HUDEP-2 (cell line): ENCODE measurements around the gene NAA15.
"Not testable (repeated sequence)": the region's sequence is repeated elsewhere in the genome, so short reads cannot be mapped to it uniquely, and the experiment has no call there.

ENCODE experiments used
- DNase-seq, 76 experiments: peaks; one replicate each; lab custom pipeline; 2025; ENCODE audit not compliant: unreplicated experiment in 76 of 76; lab: John Stamatoyannopoulos, UW

The NAA15 gene

DNA sequence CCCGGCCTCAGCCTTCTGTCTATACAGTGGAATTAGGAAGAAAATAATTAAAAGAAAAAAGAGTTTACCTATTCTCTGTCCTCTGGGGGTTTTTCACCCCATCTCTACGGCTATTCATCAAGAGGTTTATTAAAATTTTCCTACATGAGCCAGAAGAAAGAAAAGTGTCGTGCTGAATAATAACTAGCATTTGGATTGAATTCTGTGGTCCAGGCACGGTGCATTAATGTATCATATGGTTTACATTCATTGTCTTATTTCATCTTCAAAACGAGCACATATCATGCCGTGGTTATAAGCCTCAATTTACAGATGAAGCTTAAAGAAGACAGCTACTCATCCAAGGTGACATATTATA is 5.4 kb upstream of the NAA15 start:
- DNase-seq, result no peak

DNA sequence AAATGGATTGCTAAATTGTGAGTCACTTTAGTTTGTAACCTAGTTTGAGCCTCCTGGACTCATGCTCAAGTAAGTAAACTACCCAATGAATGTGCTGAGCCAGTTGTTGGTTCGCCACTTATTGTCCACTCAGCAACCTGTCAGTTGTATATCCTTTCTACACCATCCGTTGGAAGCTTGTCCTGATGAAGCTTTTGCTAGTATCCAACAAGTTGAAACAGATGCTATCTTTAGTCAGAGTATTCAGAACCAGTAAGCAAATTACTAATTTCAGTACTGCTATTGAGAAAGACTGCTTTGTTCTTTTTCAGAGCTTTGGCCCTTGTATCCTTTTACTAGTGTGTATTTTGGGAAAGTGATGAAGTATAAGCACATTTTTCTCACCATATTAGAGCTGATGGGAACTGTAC is 4.3 kb upstream of the NAA15 start:
- DNase-seq, result no peak

DNA sequence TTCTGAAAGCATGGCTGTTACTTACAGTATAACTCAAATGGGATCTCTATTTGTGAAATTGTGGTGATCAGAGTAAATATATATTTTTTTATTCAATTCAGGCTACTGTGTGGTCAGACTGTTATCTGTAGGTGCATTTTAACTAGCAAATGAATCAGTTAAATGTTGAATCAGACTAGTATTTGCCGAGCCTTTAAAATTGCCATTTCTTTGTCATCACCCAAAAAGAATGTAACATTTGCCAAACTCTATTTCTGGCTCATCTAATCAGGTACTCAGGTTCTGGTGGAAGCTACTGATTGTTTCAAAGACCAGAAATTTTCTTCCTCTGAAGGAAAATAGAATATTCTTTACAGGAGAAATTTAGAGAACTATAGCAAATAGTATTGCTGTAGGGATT is 1.8 kb upstream of the NAA15 start:
- DNase-seq, result no peak

DNA sequence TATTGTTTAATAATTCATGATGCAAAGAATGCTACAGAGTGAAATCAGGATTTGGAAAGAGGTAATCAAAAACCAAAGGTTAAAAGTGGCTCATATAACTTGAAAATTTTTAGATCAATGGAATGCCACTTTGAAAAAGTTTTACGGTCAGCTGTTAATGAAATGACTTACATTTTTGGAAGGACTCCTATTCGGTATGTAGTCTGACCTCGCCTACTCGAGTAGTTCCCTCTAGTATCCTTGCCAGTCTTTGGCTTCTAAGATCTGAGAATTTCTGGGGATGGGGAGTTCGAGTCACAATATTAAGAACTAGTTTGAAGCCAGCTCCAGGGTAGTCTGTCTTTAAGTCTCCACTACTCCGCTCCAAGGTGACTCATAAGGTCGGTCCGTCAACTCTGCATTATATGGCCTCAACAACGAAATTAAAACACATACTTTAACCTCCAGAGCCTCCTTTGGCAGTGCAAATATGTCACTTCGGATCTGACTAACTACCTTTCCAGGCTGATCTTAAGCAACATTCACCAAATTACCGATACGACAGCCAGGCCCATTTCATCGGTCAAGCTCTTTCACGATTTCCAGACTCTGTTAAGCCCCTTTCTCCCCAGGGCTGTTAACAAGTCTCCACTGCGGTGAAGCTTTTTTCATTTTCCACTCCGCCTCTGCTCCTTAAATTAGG is 733 bp upstream of the NAA15 start:
- peak in 23 of 76 experiments; percentile 3 to 78 (median 40) for DNase-seq

DNA sequence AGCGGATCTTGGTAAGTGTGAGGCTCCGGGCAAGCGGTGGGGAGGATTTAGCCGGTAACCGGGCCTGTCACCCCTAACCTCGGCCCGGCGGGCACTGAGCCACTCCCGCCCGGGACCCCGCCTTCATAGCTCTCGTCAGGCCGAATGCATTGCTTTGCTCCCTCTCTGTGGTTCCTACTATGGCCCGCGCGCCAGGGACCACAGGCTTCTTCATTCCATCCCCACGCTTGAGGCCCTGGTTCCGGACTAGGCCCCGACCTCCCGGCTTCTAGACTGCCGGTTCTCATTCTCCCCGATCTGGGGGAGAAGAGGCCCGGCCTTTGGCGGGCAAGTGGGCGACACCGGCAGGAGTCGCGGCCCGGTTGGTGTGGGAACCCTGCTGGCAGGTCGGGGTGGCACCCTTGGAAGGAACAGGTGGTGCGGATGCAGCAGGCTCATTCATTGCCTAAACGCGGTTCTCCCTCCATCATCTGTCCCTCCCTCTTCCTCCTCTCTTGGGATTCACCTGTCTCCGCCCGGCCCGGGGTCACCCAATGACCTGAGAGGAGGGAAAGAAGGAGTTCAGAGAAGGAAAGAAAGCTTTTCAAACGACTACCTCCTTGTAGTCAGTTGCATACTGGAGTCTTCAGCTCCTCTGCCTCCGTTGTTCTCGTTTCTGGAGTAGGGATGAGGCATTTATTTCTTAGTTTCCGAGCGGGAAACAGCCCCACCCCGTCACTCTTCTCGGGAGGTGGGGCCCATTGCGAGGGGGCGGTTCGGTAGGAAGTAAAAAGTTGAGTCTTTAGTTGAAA is 711 bp downstream of the NAA15 start, which contains the start of gene NDUFC1:
NDUFC1 (minus strand) TSS at position 657 of the 791 bp plus-strand sequence. CDS start 6,679 bp downstream, outside the sequence.
- DNase-seq, result peak in 54 of 76 experiments; percentile 2 to 67 (median 34)

DNA sequence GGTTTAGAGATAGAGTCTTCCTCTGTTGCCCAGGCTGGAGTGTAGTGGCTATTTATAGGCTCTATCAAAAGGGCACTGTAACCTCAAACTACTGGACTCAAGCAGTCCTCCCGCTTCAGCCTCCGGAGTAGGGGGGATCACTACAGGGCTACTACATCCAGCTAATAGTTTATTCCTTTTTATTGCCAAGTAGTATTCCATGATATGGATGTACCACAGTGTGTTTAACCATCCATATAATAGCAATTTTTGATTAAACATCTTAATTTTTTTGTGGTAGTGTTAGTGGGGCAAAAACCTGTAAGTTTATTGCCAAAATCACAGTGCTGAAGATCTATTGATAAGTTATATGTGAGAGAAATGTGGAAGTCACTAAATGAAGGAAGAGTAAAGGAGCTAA is 3.6 kb downstream of the NAA15 start:
- no peak for DNase-seq

DNA sequence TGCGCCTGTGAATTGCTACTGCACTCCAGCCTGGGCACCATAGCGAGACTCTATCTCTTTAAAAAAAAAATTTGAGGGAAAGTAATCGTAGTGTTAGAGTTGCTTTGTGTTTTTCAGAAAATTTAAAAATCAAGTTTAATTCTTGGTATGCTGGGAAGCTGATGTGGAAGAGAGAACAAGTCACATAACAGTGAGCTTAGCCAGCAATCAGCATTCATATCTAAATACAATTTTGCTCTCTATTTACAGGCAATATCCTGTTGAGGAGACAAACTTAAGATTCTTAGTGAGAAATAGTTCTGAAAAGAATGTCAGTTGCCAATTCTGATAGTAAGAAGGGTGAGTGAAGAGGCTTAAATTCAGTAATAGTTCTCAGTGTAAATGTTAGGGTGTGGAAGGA is 10.6 kb downstream of the NAA15 start:
- no peak for DNase-seq

DNA sequence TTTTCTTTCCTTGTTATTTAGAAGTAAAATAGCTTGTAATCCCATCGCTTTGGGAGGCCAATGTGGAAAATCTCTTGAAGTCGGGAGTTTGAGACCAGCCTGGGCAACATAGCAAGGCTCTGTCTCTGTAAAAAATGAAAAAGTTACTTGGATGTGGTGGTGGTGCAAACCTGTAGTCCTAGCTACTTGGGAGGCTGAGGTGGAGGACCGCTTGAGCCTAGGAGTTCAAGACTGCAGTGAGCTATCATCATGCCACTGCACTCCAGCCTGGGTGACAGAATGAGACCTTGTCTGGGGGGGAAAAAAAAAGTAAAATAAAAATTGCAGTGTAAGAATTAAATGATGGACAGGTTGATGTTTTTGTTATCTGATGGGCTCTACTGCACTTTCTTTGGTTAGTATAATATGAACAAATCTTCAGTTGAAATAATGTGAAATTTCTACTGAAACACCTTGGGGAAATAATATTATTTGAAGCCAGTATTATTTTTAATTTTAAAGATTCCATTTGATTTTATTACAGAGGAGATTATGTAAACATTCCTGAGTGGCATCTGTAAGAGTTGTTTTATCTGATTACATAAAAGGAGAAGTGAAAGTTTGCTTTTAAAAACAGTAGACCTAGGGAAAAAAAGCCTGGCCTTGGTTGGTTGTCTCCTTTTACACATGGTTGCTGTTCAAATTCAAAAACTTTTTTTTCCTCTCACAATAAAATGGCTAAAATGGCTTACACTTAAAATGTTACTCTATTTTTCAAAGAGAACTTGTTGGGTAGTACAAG is 11.4 kb downstream of the NAA15 start:
- DNase-seq, result peak in 1 of 76 experiments; percentile 17

DNA sequence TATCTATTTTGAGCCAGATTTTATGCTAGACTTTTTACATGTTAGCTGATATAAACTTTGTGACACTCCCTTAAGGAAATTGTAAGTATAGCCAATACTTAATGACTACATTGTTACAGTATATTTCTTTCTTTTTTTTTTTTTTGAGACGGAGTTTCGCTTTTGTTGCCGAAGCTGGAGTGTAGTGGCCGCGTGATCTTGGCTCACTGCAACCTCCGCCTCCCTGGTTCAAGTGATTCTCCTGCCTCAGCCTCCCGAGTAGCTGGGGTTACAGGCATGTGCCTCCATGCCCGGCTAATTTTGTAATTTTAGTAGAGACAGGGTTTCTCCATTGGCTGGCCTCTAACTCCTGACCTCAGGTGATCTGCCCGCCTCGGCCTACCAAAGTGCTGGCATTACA is 12.1 kb downstream of the NAA15 start:
- DNase-seq, result not testable (repeated sequence)

DNA sequence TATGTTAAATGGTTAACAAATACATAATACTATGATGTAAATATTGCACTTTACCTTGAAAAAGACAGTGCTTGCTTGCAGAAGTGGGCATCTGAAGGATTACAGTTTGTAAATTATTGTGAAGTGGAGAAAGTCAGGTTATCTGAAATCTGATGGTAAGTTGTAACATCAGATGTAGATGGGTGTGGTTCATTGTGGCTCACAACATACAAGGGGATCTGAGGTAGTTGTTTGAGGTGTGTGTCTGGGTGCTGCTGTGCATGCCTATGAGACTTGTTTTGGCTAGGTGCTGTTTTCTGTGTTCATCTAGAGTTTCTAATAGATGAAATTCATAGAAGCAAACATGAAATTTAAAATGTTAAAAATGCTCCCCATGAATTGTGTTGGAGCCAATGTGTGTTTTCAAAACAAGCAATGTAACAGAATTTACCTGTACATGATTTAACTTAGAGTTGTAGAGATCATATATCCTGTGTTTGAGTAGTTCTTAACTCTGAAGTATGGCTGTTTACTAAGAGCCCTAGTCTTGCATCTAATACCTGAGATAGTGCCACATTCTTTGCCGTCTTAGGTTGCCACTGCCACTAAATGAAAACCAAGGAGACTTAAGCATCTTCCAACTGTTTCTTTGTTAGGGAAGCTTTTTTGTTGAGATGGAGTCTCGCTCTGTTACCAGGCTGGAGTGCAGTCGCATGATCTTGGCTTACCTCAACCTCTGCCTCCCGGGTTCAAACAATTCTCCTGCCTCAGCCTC is 12.9 kb downstream of the NAA15 start:
- DNase-seq, result no peak

DNA sequence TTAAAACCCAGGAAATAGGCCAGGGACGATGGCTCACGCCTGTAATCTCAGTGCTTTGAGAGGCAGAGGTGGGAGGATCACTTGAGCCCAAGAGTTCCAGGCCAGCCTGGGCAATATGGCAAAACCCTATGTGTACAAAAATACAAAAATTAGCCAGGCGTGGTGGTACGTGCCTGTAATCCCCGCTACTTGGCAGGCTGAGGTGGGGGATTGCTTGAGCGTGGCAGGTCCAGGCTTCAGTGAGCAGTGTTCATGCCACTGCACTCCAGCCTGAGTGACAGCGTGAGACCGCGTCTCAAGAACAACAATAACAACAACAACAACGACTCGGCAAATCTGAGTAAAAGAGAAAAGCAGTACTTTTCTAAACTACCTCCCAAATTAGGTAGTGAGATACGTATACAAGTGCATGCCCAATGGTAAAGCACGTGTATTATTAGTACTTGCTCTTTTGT is 13.9 kb downstream of the NAA15 start:
- no peak for DNase-seq

DNA sequence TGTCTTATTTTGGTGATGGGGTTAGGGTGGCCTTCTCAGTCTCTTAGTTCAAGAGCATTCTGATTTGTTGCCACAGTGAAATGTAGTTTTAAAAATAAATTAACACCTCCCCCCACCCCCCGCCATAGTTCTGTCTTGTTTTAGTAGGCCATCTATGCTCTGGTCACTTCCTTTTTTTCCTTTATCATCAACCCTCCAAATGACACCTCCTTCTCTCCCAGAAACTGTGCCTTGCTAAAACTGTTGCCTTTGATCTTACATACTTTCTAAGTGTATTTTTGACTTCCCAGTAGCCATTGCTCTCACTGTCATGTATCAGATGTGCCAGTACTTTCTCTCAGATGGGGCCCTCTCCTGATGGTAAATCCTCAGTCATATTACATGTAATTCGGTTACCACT is 15.4 kb downstream of the NAA15 start:
- DNase-seq, result no peak

DNA sequence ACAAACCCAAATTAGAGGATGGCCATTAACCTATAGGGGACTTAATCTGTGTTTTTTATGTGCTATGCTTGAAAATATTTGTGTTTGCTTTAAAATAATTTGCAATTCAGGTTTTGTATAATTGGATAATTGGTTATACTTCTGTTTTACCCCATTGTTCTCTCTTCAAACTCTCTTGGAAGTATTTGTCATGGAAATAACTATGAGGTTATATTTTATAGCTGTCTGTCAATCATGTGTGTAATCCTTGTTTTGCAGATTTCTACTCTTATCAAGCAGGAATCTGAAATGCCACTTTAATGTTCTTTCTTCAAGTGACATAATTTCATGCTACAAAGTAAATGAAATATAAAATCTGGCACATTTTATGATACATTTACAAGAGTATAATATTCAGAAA is 16.3 kb downstream of the NAA15 start:
- DNase-seq, result no peak

DNA sequence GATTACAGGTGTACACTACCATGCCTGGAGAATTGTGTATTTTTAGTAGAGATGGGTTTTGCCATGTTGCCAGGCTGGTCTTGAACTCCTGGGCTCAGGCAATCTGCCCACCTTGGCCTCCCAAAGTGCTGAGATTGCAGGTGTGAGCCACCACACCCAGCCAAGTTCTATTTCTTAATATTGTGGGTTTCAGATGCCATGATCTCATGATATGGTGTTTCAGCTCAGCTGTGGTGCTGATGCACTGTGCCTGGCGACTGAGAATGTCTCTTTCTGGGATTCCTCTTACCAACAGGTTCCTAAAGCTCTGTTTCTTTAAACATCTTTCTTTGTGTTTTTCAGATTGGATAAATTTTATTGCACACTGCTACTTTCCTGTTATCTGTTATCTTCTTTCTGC is 18.3 kb downstream of the NAA15 start:
- no peak for DNase-seq

DNA sequence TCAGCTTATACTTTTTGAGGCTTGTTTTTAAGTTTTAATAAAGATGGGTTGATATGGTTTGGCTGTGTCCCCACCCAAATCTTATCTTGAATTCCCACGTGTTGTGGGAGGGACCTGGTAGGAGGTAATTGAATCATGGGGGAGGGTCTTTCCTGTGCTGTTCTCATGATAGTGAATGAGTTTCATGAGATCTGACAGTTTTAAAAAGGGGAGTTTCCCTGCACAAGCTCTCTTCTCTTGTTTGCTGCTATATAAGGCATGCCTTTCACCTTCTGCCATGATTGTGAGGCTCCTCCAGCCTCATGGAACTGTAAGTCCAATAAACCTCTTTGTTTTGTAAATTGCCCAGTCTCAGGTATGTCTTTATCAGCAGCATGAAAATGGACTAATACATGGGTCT is 20.8 kb downstream of the NAA15 start:
- peak in 6 of 76 experiments; percentile 1 to 13 (median 8) for DNase-seq

DNA sequence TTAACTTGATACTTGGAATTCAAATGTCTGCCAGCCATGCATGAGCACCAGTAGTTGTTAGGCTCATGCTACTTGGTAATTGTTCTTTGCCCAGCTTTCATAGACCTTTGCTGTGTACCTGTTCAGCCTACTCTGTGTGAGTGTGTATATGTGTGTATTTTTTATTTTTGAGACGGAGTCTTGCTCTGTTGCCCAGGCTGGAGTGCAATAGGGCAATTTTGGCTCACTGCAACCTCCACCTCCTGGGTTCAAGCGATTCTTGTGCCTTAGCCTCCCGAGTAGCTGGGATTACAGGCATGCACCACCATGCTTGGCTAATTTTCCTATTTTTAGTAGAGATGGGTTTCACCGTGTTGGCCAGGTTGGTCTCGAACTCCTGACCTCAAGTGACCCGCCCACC is 21.2 kb downstream of the NAA15 start:
- DNase-seq, result not testable (repeated sequence)

DNA sequence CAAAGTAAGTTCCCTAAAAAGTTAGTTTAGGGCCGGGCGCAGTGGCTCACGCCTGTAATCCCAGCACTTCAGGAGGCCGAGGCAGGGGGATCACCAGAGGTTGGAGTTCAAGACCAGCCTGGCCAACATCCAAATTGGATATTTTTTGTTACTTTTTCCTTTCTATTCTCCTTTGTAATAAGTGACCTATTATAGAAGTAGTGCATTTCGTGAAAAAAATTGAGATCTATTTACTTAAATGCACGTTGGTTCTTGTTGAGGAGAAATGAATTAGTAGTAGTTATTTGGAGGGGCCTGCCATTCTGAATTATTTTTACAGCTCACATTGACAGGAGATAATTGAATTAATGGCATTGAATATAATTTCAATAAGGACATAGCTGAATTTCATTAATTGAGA is 23.3 kb downstream of the NAA15 start:
- no peak for DNase-seq

DNA sequence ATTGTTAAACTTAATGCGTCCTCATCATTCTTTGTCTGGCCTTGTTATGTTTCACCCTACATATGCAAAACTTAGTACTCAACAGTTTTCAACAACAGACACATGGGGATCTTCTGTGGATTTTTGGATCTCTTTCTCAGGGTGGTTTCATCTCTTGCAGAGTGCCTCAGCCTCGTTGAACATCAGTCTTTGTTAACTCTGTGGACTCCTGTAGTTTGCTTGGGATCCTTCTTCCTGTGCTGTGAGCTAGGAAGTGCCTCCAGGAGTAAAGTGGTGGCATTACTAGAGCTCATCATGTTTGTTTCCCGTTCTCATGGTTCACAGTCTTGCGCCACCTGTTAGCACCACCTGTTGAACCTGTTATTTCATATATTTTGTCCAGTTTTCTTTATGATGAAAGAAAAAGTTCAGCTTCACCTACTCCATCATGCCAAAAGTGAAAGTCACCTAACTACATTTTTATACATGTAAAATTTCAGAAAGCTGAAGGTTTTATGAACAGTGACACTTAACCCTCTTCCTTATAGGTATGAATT is 28.4 kb downstream of the NAA15 start:
- no peak for DNase-seq

DNA sequence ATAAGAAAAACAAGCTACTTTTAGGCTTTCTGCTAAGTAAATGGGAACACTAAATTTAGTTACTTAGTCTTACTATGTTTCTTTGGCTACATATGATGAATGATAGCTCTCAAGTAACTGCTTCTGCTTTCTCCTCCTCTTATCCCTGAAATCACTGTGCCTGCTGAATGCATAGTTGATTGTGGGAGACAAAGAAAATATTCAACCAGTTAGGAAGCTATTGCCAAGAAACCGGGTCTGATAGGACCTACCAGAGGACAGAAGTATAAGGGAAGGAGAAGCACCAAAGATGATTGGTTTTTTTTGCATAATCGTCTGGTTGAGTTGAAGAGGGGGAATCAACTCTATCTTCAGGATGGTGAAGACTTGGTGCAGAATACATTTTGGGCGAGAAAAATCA is 29.0 kb downstream of the NAA15 start:
- DNase-seq, result no peak

DNA sequence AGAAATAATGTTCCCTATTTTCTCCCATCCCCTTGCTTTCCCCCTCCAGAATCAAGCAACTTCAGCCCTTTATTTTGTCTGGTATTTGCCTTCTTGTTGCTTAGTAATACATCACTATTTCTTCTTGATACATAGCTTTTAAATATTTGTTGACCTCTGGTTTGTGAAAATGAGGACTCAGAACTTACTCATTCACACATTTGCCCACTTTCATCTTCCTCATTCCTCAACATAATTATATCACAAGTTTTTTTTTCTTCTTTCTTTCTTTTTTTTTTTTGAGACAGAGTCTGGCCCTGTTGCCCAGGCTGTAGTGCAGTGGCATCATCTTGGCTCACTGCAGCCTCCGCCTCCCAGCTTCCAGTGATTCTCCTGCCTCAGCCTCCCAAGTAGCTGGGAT is 29.9 kb downstream of the NAA15 start:
- DNase-seq, result no peak
